ENCODE results near the gene ANO7. TPM values are rescaled to one million over a fixed set of nuclear protein-coding genes. Genes with fewer than 3 reads are reported as not detected.

ANO7 gene
- total RNA-seq, 1 experiment from 2014 or later: 5.2 TPM

GRCh38 chr2:241255542-241256167 is 67.2 kb downstream of the ANO7 start:
- Histone ChIP-seq H3K23me2 (ENCODE audit: insufficient read length, low read depth, low read length, poor library complexity, severe bottlenecking) (no peaks in the 10 kb centered on the region), H2AFZ (ENCODE audit: low read length) (no peak overlapping the region), H4K5ac (ENCODE audit: insufficient read length, low read depth, low read length) (no peak overlapping the region), H2BK20ac (ENCODE audit: low read depth, low read length, poor library complexity, severe bottlenecking) (no peak overlapping the region), H3K4ac (ENCODE audit: low read depth, low read length) (no peak overlapping the region), H2BK12ac (ENCODE audit: insufficient read length, low read depth, low read length) (no peak overlapping the region), H2BK120ac (ENCODE audit: low read depth, low read length, poor library complexity, severe bottlenecking) (no peak overlapping the region), H2BK15ac (ENCODE audit: low read depth, low read length) (no peak overlapping the region), H3K79me1 (ENCODE audit: insufficient read depth, low read depth, low read length, poor library complexity, severe bottlenecking) (no peaks in the 10 kb centered on the region), H3K27ac (ENCODE audit: insufficient read length, low read depth, low read length) (no peak overlapping the region), H4K91ac (ENCODE audit: insufficient read length, low read depth, low read length) (no peak overlapping the region), H3T11ph (ENCODE audit: low read length) (no peak overlapping the region), H3K9me3 (ENCODE audit: control insufficient read depth, low read depth, low read length) (no peaks in the 10 kb centered on the region), H2BK5ac (ENCODE audit: insufficient read length, low read length) (no peak overlapping the region), H4K20me1 (ENCODE audit: control insufficient read depth, insufficient read depth, insufficient read length) (no peaks in the 10 kb centered on the region), H3K4me2 (ENCODE audit: insufficient read depth, insufficient read length, low read length) (no peak overlapping the region), H3K27me3 (ENCODE audit: insufficient read depth, low read length) (no peaks in the 10 kb centered on the region), H3K9ac (ENCODE audit: extremely low read depth, insufficient read length, low read length) (no peak overlapping the region), H4K8ac (replicated peaks; ENCODE audit: insufficient read length, low read depth, low read length) (no peak overlapping the region), H3K79me2 (ENCODE audit: insufficient read depth, low read length) (no peaks in the 10 kb centered on the region), H3K14ac (ENCODE audit: insufficient read depth, low read length) (no peak overlapping the region), H3K18ac (ENCODE audit: insufficient read length, low read depth, low read length) (no peak overlapping the region), H2AK5ac (ENCODE audit: insufficient read length, low read length) (no peak overlapping the region), H3K56ac (ENCODE audit: insufficient read length, low read depth, low read length) (no peak overlapping the region), H3K23ac (ENCODE audit: insufficient read length, low read depth, low read length) (no peak overlapping the region), H3K4me1 (ENCODE audit: insufficient read depth, low read length) (no peaks in the 10 kb centered on the region)
- TF ChIP-seq, protein P1, sequence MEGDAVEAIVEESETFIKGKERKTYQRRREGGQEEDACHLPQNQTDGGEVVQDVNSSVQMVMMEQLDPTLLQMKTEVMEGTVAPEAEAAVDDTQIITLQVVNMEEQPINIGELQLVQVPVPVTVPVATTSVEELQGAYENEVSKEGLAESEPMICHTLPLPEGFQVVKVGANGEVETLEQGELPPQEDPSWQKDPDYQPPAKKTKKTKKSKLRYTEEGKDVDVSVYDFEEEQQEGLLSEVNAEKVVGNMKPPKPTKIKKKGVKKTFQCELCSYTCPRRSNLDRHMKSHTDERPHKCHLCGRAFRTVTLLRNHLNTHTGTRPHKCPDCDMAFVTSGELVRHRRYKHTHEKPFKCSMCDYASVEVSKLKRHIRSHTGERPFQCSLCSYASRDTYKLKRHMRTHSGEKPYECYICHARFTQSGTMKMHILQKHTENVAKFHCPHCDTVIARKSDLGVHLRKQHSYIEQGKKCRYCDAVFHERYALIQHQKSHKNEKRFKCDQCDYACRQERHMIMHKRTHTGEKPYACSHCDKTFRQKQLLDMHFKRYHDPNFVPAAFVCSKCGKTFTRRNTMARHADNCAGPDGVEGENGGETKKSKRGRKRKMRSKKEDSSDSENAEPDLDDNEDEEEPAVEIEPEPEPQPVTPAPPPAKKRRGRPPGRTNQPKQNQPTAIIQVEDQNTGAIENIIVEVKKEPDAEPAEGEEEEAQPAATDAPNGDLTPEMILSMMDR (conservative IDR thresholded peaks at IDR 0.05): no peak
- Mint-ChIP-seq H3K4me1 (no peaks in the 10 kb centered on the region), H3K27ac (peak overlapping the region in 2 of 3 experiments; percentile 26 to 34; a peak in 2 of 7 replicates), H3K4me3 (no peak overlapping the region), H3K36me3 (ENCODE audit: insufficient read depth in 1 of 3, low read depth in 3 of 3) (peaks cover 43 to 93% (median 90%) of the 10 kb centered on the region in 3 experiments), H3K9me3 (no peaks in the 10 kb centered on the region), H3K27me3 (ENCODE audit: low read depth) (no peaks in the 10 kb centered on the region)
- peak; percentile 7 for DNase-seq
- no CpG with 5 or more reads among the region's 13 CpGs for WGBS (ENCODE audit: extremely low coverage, insufficient read length, low lambda C conversion rate)
